ENCODE results near the gene KCNIP1.
"Not testable (repeated sequence)": the region's sequence is repeated elsewhere in the genome, so short reads cannot be mapped to it uniquely, and the experiment has no call there.

KCNIP1 gene

DNA sequence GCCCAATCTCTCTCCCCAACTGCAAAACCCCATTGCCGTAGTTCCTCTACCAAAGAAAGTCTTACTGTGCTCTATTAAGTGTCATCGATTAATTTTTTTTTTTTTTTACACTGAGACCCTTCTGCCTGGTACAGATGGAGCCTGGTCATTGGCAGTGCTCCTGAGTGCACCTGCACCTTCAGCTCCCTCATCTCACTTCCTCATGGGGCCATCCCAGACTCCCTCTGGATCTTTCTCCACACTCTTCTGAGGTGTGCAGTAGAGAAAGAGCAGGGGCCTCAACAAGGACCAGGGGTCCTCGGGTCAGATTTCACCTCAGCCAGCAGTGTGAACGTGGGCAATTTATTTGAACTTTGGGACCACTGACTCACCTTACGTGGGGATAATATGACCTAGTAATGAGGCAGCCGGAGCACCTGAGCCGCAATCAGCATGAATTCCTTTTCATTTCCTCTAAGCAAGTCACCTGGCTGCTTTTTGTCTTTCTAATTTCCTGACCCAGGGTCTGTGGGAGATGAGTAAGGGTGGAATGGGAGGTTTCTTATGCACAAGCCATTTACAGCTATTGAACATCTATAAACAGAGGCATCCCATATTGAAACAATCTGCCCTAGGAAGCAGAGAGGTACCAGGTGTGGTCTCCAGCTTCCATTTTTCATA lies 257.4 kb downstream of the KCNIP1 start:
- TF ChIP-seq CTCF (IDR thresholded peaks at IDR 0.05; ENCODE audit: low read depth, low read length), result no peak
- no peak overlapping the region for H3K4me3 ChIP-seq (ENCODE audit: low read depth, low read length)
- no peak for DNase-seq (ENCODE audit: low read depth, low spot score)
- in situ Hi-C loops (cut with HindIII; ENCODE audit: low sequenced_read_pairs), result no loop called here

DNA sequence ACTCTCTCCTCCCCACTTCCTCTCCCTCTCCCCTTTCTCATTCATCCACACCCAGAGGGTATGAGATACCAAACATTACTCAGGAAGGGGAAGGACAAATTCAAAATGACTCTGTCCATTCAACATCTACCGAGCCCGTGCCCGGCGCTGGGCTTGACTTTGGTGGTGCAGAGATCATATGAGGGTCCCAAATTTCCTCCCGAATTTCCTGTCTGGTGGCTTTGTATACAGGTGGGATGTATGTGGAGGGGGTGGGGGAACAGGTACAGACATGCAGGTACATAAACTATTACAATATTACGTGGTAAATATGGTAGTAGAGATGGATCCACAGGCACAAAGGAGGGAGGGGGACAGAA lies 257.9 kb downstream of the KCNIP1 start:
- no peak overlapping the region for H3K4me3 ChIP-seq (ENCODE audit: low read depth, low read length)
- no peak for TF ChIP-seq CTCF (IDR thresholded peaks at IDR 0.05; ENCODE audit: low read depth, low read length)
- in situ Hi-C loops (cut with HindIII; ENCODE audit: low sequenced_read_pairs), result no loop called here
- no peak for DNase-seq (ENCODE audit: low read depth, low spot score)

- in situ Hi-C loops (cut with HindIII; ENCODE audit: low sequenced_read_pairs); H3K4me3 ChIP-seq (ENCODE audit: low read depth, low read length); DNase-seq (ENCODE audit: low read depth, low spot score): not testable (repeated sequence)
Observed at GRCh38 chr5:170762298-170762697, 258.5 kb downstream of the KCNIP1 start.

DNA sequence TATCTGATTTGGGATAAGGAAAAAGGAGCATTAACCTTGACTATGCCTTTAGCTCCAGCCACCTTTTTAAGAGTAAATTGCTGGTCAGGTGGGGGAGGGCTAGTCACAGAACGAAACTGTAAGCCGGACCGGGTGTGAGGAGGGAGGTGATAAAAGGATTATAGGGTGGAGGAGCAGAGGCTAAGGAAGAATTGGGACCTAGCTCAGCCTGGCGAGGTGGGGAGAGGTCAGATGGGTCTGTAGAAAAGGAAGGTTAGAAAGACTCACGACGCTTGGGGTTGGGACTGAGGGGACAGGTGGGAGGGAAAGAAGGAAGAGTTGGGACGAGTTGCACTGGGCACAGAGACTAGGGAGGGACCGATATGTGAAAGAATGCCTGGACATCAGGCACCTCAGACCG lies 262.0 kb downstream of the KCNIP1 start:
- DNase-seq (ENCODE audit: low read depth, low spot score); in situ Hi-C loops (cut with HindIII; ENCODE audit: low sequenced_read_pairs): not testable (repeated sequence)

DNA sequence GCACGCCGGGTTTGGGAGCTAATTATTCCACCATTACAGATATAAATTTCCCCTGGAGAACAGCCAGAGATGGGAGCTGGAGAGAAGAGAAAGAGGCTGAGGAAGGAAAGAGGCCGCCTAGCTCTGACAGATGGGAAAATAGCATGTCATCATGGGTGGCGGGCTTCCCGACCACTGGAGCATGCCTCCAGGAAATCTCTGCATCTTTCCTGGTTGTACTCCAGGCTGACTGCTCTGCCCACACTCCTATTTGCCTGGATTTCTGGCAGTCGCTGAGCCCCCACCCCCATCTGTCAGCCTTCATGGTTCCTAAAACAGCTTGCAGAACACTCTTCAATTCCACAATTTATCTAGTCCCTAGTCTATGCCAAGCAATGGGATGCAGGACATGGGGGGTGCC lies 265.4 kb downstream of the KCNIP1 start:
- no peak for DNase-seq (ENCODE audit: low read depth, low spot score)
- in situ Hi-C loops (cut with HindIII; ENCODE audit: low sequenced_read_pairs), result no loop called here
- no peak overlapping the region for H3K4me3 ChIP-seq (ENCODE audit: low read depth, low read length)
- TF ChIP-seq CTCF (IDR thresholded peaks at IDR 0.05; ENCODE audit: low read depth, low read length), result no peak

More for the DNA sequence above, 262.0 kb downstream of the KCNIP1 start:
- H3K4me3 ChIP-seq (ENCODE audit: low read depth, low read length), result not testable (repeated sequence)

DNA sequence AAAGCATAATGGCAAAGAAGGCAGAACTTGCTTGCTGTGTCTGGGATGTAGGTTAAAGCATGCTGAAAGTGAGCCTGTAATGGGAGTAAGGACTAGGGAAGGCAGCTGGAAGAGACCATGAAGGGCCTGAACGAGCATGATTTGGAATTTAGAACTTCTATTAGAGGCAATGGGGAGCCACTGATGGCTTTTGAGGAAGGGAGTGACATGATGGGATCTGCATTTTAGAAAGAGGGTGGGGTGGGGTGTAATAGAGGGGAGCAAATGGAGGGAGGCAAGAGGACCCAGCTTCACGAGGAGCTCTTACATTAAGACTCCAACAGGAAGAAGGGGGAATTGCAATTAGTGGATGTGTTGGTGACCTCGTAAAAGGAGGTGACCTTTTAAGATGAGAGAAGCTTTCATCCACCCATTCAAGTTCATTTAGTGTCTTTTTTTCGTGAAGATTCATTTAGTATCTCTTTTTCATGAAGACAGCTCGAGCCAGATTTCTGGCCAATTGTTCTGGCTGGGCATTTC lies 266.1 kb downstream of the KCNIP1 start:
- H3K4me3 ChIP-seq (ENCODE audit: low read depth, low read length), result no peak overlapping the region
- no peak for DNase-seq (ENCODE audit: low read depth, low spot score)
- in situ Hi-C loops (cut with HindIII; ENCODE audit: low sequenced_read_pairs), result no loop called here
- no peak for TF ChIP-seq CTCF (IDR thresholded peaks at IDR 0.05; ENCODE audit: low read depth, low read length)

- in situ Hi-C loops (cut with HindIII; ENCODE audit: low sequenced_read_pairs), result no loop called here
- no peak for TF ChIP-seq CTCF (IDR thresholded peaks at IDR 0.05; ENCODE audit: low read depth, low read length)
- DNase-seq (ENCODE audit: low read depth, low spot score), result no peak
- H3K4me3 ChIP-seq (ENCODE audit: low read depth, low read length), result no peak overlapping the region
Observed at GRCh38 chr5:170771496-170771895, 267.7 kb downstream of the KCNIP1 start.
